GM21786 (cell line): ENCODE measurements around the gene B4GALT6.

Experiments
- ATAC-seq: cut with Tn5 transposase; IDR thresholded peaks from one replicate; pipeline ENCODE4 v1.9.1; 2021; ENCODE audit not compliant: unreplicated experiment

Gene B4GALT6

GRCh38 chr18:31660763-31661162 lies 23.6 kb downstream of the B4GALT6 start:
- no peak for ATAC-seq

- ATAC-seq: no peak
These were observed 24.7 kb downstream of the B4GALT6 start for GRCh38 chr18:31659576-31660177.

- peak; percentile 53 for ATAC-seq
These were observed 25.5 kb downstream of the B4GALT6 start for GRCh38 chr18:31658670-31659575.

- peak; percentile 79 for ATAC-seq
These were observed 26.3 kb downstream of the B4GALT6 start for GRCh38 chr18:31657823-31658669.

- no peak for ATAC-seq
These were observed 27.6 kb downstream of the B4GALT6 start for GRCh38 chr18:31656754-31657153.

GRCh38 chr18:31655354-31655753 lies 29.0 kb downstream of the B4GALT6 start:
- no peak for ATAC-seq

GRCh38 chr18:31652877-31653276 lies 31.5 kb downstream of the B4GALT6 start:
- ATAC-seq: no peak

- no peak for ATAC-seq
These were observed 32.0 kb downstream of the B4GALT6 start for GRCh38 chr18:31652357-31652756.

- no peak for ATAC-seq
These were observed 33.0 kb downstream of the B4GALT6 start for GRCh38 chr18:31651369-31651768.

GRCh38 chr18:31649978-31650719 lies 34.2 kb downstream of the B4GALT6 start:
- ATAC-seq: peak; percentile 42

GRCh38 chr18:31649449-31649848 lies 34.9 kb downstream of the B4GALT6 start:
- ATAC-seq: no peak

- ATAC-seq: peak; percentile 70
These were observed 35.4 kb downstream of the B4GALT6 start for GRCh38 chr18:31648966-31649429.

- ATAC-seq: no peak
These were observed 35.9 kb downstream of the B4GALT6 start for GRCh38 chr18:31648458-31648857.

GRCh38 chr18:31647127-31647753 lies 37.1 kb downstream of the B4GALT6 start:
- no peak for ATAC-seq

GRCh38 chr18:31646332-31647126 lies 37.9 kb downstream of the B4GALT6 start:
- ATAC-seq: no peak

GRCh38 chr18:31645411-31645810 lies 39.0 kb downstream of the B4GALT6 start:
- no peak for ATAC-seq

- no peak for ATAC-seq
These were observed 41.4 kb downstream of the B4GALT6 start for GRCh38 chr18:31643003-31643402.

GRCh38 chr18:31637445-31637844 lies 46.9 kb downstream of the B4GALT6 start:
- ATAC-seq: no peak

GRCh38 chr18:31636387-31636786 lies 48.0 kb downstream of the B4GALT6 start:
- ATAC-seq: no peak
